Stimulated activated CD4-positive, alpha-beta T cell treated with anti-CD3 and anti-CD28 coated beads, Interleukin-2, amount 100 ng/mL, for 4 hours (primary cell): ENCODE results near the gene MGA.

Experiments
- DNase-seq: peaks from one replicate; pipeline ENCODE4 v3.0.0-alpha.2; 2020; ENCODE audit warnings: low read depth

The MGA gene

GRCh38 chr15:41783296-41783695 is 123.1 kb downstream of the MGA start:
- no peak for DNase-seq

GRCh38 chr15:41788262-41788661 is 128.1 kb downstream of the MGA start:
- no peak for DNase-seq

GRCh38 chr15:41789236-41789635 is 129.0 kb downstream of the MGA start:
- no peak for DNase-seq

GRCh38 chr15:41789662-41790061 is 129.5 kb downstream of the MGA start:
- DNase-seq: no peak

- DNase-seq: no peak
Measured at GRCh38 chr15:41790169-41790568, 130.0 kb downstream of the MGA start.

GRCh38 chr15:41790756-41791546 is 130.7 kb downstream of the MGA start:
- DNase-seq: no peak

GRCh38 chr15:41791547-41791937 is 131.3 kb downstream of the MGA start:
- DNase-seq: no peak

GRCh38 chr15:41792000-41792637 is 131.9 kb downstream of the MGA start:
- DNase-seq: no peak

- DNase-seq: no peak
Measured at GRCh38 chr15:41794081-41794480, 133.9 kb downstream of the MGA start.

- DNase-seq: no peak
Measured at GRCh38 chr15:41795996-41796856, 136.0 kb downstream of the MGA start.

- no peak for DNase-seq
Measured at GRCh38 chr15:41797201-41797944, 137.2 kb downstream of the MGA start.

GRCh38 chr15:41798607-41799487 is 138.6 kb downstream of the MGA start:
- DNase-seq: no peak

- DNase-seq: no peak
Measured at GRCh38 chr15:41799488-41799805, 139.2 kb downstream of the MGA start.

- DNase-seq: no peak
Measured at GRCh38 chr15:41801185-41801584, 141.0 kb downstream of the MGA start.

- no peak for DNase-seq
Measured at GRCh38 chr15:41801850-41802455, 141.7 kb downstream of the MGA start.

- no peak for DNase-seq
Measured at GRCh38 chr15:41804361-41804760, 144.2 kb downstream of the MGA start.

GRCh38 chr15:41804916-41805666 is 144.9 kb downstream of the MGA start:
- DNase-seq: no peak

- DNase-seq: no peak
Measured at GRCh38 chr15:41805711-41806110, 145.5 kb downstream of the MGA start.

- no peak for DNase-seq
Measured at GRCh38 chr15:41806291-41807181, 146.3 kb downstream of the MGA start.
